RWPE1 (cell line): ENCODE data around the gene HEMGN.

ENCODE experiments used
- CTCF ChIA-PET: fragments of 350-600 bp; sonication (Branson Sonifier 250); formaldehyde crosslinking; extraction: SDS; loops from one replicate; lab custom pipeline; 2021; lab: Yijun Ruan, JAX
- POLR2A ChIA-PET: fragments of 400-600 bp; formaldehyde crosslinking; extraction: SDS; loops from one replicate; lab custom pipeline; 2020; ENCODE audit warnings: antibody characterized with exemption; ENCODE audit not compliant: low non-redundant PET; lab: Yijun Ruan, JAX
- DNase-seq: peaks from one replicate; pipeline ENCODE4 v3.0.0; 2012; ENCODE audit warnings: low spot score
- H3K27ac ChIP-seq: fragments of 450-650 bp; 2 replicates; pipeline ENCODE4 v1.5.1; 2017
- TF ChIP-seq, protein P1 (sequence below): fragments of 450-650 bp; conservative IDR thresholded peaks from 2 replicates; pipeline ENCODE4 v1.5.1; 2017; ENCODE audit warnings: low read depth, mild to moderate bottlenecking

The HEMGN gene, protein sequence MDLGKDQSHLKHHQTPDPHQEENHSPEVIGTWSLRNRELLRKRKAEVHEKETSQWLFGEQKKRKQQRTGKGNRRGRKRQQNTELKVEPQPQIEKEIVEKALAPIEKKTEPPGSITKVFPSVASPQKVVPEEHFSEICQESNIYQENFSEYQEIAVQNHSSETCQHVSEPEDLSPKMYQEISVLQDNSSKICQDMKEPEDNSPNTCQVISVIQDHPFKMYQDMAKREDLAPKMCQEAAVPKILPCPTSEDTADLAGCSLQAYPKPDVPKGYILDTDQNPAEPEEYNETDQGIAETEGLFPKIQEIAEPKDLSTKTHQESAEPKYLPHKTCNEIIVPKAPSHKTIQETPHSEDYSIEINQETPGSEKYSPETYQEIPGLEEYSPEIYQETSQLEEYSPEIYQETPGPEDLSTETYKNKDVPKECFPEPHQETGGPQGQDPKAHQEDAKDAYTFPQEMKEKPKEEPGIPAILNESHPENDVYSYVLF

GRCh38 chr9:97938081-97938644 is at the start of gene HEMGN:
HEMGN (minus strand) TSS chr9:97938172; CDS start chr9:97938136, 36 bp downstream.
- ChIA-PET POLR2A (no interaction called here), CTCF (interaction anchor here (0.5 kb wide), 1 partner anchor 26 kb away, joined by 3 read pairs; no protein-coding TSS in a partner anchor)
- H3K27ac ChIP-seq: no peak within 1 kb of the TSS
- no peak for DNase-seq
- TF ChIP-seq, protein P1, sequence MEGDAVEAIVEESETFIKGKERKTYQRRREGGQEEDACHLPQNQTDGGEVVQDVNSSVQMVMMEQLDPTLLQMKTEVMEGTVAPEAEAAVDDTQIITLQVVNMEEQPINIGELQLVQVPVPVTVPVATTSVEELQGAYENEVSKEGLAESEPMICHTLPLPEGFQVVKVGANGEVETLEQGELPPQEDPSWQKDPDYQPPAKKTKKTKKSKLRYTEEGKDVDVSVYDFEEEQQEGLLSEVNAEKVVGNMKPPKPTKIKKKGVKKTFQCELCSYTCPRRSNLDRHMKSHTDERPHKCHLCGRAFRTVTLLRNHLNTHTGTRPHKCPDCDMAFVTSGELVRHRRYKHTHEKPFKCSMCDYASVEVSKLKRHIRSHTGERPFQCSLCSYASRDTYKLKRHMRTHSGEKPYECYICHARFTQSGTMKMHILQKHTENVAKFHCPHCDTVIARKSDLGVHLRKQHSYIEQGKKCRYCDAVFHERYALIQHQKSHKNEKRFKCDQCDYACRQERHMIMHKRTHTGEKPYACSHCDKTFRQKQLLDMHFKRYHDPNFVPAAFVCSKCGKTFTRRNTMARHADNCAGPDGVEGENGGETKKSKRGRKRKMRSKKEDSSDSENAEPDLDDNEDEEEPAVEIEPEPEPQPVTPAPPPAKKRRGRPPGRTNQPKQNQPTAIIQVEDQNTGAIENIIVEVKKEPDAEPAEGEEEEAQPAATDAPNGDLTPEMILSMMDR: no peak

DNA sequence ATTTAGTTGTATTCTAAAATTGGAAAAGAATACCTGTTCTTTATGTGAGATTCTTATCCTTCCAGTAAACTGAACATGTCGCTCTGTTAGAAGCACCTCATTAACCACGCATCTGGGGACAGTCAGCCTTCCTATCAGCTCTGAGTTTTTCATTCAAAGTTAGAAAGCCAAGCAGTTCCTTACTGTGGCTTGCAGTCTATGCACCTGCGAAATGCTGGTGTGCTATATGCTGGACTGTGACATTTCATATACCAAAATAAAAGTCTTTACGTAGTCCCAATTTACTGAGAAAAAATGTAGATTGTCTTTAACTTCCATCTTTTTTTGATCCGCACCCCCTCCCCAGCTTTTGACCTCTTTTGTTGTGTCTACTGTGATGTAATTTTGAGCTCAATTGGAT is 49.5 kb upstream of the HEMGN start:
- no peak overlapping the region for H3K27ac ChIP-seq
- POLR2A ChIA-PET: no interaction called here
- TF ChIP-seq, protein P1: no peak
- DNase-seq: no peak
- CTCF ChIA-PET: interaction anchor here (0.6 to 1.2 kb wide), 2 partner anchors 208 to 328 kb away, joined by 3 read pairs; no protein-coding TSS in a partner anchor

DNA sequence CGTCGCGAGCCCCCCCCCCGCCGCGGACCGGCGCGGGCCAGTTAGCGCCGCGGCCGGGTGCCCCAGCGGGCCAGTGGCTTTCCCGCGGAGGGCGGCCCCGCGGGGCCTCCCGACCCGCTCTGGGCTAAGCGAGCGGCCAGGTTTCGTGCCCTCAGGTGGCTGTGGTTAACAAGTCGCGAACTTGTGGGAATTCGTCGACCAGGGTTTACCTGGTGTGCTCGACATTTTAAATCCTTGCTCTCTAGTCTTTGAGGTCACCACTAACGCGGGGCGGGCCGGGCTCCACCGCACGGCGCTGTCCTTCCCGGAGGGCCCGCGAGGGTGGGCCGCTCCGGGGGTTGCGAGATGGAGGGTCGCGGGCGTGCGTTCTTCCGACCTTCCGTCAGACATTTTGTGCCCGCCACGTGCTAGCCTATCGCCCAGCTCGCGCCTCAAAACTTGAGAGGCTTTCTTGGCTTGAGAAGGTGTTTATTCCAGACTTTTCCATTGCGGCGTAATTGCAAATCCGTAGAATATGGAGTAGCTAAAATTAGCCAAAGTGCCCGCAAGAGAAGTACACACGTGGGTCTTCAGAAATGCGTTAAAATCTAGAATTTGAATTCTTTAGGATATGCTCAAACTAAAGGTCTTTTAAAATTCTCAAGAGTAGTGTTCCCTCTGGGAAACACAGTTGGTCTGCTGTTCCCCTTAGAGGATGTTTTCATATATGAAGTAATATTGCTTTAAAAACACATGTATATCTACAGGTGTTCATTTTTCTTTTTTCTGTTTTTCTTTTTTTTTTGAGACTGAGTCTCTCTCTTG is 47.3 kb upstream of the HEMGN start:
- peak; percentile 37 for DNase-seq
- H3K27ac ChIP-seq: peak overlapping the region; percentile 96
- CTCF ChIA-PET: no interaction called here
- POLR2A ChIA-PET: no interaction called here
- TF ChIP-seq, protein P1: no peak

GRCh38 chr9:97984188-97985057 is 46.5 kb upstream of the HEMGN start:
- ChIA-PET POLR2A (no interaction called here), CTCF (interaction anchor here (0.6 to 4.3 kb wide), 3 partner anchors 48 to 302 kb away, joined by 3 to 18 read pairs (median 3); partner anchors contain the start of gene TRMO)
- TF ChIP-seq, protein P1: no peak
- peak; percentile 94 for DNase-seq
- peak overlapping the region; percentile 96 for H3K27ac ChIP-seq

GRCh38 chr9:97983589-97984187 is 45.7 kb upstream of the HEMGN start:
- CTCF ChIA-PET: interaction anchor here (0.6 to 4.3 kb wide), 8 partner anchors 14 to 861 kb away, joined by 3 to 18 read pairs (median 3); partner anchors contain the start of gene TRMO
- H3K27ac ChIP-seq: peak overlapping the region; percentile 96
- peak; percentile 54 for DNase-seq
- TF ChIP-seq, protein P1: no peak
- POLR2A ChIA-PET: interaction anchor here (0.7 to 1.0 kb wide), 2 partner anchors 61 to 81 kb away, joined by 3 read pairs; partner anchors contain the start of gene TRMO
